CD4-positive, alpha-beta T cell treated with Interleukin-15 for 4 hours (primary cell): ENCODE results near the gene ADORA2B.
"Not testable (repeated sequence)": the region's sequence is repeated elsewhere in the genome, so short reads cannot be mapped to it uniquely, and the experiment has no call there.

ENCODE experiments used
- DNase-seq: peaks from one replicate; pipeline ENCODE4 v3.0.0-alpha.2; 2020; ENCODE audit warnings: low spot score

Gene ADORA2B

DNA sequence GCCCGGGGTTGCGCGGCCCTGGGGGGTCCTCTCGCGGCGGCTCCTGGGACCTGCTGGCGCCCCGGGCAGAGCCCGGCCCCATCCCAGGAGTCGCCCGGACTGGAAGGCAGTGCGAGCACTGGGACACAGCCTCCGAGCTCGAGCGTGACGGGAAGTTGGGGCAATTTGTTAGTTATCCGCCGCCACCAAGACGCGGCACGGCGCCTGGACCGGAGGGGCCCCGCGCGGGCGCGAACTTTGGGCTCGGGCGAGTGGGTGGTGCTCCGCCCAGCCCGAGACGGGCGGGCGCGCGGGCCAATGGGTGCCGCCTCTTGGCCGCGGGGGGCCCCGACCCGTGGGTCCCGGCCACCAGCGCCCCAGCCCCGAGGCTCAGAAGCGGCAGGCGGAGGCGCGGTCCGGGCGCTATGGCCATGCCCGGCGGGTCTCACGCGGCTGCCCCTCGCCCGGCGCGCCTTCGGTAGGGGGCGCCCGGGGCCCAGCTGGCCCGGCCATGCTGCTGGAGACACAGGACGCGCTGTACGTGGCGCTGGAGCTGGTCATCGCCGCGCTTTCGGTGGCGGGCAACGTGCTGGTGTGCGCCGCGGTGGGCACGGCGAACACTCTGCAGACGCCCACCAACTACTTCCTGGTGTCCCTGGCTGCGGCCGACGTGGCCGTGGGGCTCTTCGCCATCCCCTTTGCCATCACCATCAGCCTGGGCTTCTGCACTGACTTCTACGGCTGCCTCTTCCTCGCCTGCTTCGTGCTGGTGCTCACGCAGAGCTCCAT, at the start of gene ADORA2B:
Gene ADORA2B (plus strand): TSS at position 372 of the 768 bp plus-strand sequence. CDS start 119 bp downstream, at position 491.
- peak; percentile 16 for DNase-seq

DNA sequence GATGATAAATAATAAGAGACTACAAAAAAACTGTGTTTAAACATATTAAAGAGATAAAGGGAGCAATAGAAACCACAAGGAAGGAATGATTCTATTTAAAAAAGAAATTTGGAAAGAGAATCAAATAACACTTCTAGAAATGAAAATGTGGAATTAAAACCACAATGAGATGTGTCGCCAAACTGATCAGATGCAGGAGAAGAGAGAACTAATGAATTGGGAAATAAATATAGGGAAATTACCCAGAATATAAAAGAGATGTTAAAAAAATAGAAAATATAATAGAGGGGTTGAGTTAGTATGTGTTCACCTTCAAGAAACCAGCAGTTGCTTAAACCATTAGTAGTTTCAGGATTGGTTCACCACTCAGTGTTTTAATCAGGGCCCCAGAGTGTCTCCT, 48.7 kb upstream of the ADORA2B start:
- no peak for DNase-seq

DNA sequence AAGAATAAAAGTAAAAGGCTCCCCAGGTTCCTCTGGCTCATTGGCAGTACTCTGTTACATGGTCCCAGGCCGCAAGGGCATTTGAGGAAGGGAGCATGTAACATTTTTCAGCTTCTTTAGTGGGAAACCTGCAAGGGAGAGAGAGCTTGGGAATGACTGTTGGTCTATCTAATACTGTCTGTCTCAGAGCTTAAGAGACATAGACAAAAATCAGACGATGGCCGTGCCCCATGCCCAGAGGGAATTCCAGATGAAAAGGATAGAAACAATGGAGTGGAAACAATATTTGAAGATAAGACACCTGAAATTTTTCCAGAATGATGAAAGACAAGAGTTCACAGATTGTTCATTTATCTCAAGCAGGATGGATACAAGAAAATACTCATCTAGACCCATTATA, 48.1 kb upstream of the ADORA2B start:
- DNase-seq = no peak

DNA sequence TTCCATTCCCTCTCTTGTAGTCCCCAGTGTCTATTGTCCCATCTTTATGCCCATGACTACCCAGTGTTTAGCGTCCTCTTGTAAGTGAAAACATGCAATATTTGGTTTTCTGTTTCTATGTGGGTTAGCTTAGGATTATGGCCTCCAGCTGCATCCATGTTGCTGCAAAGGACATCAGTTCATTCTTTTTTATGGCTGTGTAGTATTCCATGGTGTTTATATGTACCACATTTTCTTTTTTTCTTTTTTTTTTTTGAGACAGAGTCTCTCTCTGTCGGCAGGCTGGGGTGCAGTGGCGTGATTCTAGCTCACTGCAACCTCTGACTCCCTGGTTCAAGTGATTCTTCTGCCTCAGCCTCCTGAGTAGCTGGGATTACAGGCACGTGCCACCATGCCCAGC, 45.3 kb upstream of the ADORA2B start:
- not testable (repeated sequence) for DNase-seq

DNA sequence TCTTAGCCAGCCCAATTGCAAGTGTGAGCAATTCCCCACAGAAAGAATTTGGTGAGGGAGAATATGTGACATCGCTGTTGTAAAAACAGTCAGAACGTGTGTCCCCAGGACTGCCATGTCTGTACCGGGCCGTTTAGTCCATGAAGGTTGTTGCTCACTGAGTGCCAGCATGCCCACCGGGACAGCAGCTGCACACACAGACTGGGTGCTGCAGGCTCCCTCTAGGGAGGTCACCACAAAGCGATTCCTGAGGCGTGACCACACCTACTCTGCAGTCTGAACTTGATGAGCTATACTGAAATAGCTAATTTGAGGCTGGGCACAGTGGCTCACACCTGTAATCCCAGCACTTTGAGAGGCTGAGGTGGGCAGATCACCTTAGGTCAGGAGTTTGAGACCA, 44.1 kb upstream of the ADORA2B start:
- DNase-seq = no peak

DNA sequence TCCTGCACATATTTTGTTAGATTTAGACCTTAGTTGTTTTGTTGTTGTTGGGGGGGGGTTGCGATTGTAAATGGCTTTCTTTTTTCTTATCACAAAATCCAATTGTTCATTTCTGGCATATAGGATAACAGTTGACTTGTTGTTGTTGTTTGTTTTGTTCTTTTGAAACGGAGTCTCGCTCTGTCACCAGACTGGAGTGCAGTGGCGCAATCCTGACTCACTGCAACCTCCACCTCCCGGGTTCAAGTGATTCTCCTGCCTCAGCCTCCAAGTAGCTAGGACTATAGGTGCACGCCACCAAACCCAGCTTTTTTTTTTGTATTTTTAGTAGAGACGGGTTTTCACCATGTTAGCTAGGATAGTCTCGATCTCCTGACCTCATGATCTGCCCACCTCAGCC, 39.7 kb upstream of the ADORA2B start:
- DNase-seq = not testable (repeated sequence)

DNA sequence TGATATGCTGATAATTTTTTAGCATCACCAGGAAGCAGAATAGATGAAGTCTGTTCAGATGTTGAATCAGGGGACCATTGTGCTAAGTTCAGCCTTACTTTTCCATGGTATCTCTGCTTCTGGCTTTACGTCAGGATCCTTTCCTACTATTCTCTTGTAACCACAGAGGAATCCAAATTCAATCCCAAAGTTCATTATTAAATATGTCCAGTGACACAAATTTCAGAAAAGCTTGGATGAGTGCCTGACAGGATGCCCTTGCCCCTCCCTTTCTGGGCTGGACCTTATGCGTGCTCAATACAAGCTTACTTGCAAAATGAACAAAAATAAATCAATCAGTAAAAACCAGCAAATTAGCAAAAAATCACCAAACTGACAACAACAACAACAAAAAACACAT, 37.6 kb upstream of the ADORA2B start:
- no peak for DNase-seq

DNA sequence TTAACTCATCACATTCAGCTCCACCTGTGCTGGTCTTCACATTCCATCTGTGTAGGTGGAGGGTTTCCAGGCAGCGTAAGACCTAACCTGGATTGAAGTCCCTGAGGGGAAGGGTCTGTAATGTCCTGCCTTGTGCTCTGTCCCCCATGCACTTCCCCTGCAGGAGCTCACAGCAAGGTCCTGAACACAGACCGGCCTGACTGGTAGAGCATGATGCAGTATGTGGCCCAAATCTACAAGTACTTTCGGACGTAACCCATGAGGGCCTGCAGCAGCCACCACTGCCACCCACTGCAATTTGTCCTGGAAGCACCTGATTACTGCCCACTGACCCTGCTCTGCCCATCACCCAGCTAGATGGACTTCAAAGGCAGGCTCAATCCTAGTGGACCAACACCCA, 36.6 kb upstream of the ADORA2B start:
- DNase-seq = no peak

DNA sequence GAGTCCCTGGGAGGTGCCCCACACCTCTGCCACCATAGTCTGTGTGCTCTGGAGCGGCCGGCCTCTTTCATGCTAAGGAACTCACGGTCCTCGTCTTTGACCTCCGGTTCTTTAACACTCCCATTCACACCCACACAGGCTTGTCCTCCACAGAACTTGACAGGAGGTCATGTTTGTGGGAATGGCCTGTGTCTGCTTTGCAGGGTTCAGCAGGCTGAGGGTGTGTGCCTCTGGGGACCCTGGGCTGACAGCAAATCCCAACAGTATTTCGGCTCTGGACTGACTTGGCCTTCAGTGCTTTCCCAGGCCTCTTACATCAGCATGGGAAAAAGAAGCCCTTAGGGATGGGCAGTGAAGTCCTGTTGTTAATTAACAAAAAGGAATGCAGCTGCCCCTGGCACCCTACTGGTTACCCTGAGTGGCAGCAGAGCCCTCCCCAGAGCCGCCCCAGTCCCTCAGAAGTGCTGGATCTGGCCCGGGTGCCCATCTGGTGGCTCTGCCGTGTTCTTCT, 35.4 kb upstream of the ADORA2B start:
- no peak for DNase-seq

DNA sequence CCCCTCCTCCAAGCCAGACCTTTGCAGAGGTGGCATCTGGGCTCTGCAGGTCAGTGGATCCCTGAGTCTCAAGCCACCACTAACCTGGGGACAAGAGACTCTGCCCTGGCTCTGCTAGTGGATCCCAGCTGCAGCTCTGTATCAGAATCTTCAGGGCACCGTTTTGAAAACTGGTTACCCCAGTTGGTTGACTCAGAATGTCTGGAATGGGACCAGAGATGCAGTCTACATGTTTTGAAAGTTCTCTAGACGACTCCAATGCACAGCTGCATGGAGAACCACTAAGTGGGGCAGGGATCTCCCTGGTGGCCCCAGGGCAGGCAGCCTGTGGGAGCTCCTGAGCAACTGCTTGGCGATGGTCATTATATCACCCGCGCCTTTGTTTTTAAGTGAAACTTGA, 34.1 kb upstream of the ADORA2B start:
- DNase-seq = no peak

DNA sequence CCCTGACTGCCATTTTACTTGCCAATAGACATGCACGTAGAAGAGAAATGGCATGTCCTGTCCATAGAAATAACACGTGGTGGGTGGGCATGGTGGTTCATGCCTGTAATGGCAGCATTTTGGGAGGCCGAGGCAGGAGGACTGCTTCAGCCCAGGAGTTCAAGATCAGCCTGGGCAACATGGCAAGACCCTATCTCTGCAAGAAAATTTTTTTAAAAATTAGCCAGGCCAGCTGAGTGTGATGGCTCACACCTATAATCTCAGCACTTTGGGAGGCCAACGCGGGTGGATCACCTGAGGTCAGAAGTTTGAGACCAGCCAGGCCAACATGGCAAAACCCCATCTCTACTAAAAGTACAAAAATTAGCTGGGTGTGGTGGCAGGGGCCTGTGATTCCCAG, 33.2 kb upstream of the ADORA2B start:
- not testable (repeated sequence) for DNase-seq

DNA sequence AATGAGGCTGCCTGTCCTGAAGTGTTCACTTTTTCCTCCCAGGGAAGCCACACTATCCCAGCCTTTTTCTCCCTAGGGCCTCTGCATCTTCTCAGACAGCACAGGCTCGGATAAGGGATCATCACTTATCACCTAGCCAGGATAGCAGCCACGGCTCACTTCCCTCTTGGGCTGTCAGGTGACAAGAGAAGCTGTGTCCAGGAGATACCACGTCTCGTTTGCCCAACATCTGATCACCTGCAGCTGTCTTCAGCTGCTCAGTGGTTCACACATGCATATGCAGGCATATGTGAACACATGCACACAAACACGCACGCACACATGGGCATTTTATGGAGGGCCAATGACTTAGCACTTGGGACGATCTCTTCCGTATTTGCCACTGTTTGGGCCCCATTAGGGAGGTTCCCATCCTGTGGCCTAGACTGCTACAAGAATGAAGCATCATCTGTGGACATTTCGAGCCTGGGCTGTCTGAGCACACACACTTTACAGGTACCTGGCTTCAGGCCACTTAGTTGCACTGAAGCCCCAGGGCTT, 32.4 kb upstream of the ADORA2B start:
- DNase-seq = no peak

DNA sequence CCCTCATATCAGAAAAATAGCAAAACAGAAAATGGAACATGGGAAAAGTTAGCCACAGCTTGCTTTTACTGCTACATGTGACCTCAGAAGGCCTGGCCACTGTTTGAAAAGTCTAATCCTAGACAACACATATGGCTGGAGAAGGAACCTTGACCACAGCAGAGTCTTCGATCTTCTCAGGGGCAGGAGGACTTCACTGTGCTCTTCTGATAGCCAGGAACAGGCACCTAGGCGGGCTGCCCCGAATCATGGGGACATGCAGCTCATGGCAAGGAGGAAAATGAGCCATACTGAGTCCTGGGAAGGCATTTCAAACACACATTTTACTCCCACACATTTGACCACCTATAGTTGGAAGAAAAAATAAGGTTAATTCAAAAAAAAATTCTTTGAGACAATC, 31.1 kb upstream of the ADORA2B start:
- no peak for DNase-seq

DNA sequence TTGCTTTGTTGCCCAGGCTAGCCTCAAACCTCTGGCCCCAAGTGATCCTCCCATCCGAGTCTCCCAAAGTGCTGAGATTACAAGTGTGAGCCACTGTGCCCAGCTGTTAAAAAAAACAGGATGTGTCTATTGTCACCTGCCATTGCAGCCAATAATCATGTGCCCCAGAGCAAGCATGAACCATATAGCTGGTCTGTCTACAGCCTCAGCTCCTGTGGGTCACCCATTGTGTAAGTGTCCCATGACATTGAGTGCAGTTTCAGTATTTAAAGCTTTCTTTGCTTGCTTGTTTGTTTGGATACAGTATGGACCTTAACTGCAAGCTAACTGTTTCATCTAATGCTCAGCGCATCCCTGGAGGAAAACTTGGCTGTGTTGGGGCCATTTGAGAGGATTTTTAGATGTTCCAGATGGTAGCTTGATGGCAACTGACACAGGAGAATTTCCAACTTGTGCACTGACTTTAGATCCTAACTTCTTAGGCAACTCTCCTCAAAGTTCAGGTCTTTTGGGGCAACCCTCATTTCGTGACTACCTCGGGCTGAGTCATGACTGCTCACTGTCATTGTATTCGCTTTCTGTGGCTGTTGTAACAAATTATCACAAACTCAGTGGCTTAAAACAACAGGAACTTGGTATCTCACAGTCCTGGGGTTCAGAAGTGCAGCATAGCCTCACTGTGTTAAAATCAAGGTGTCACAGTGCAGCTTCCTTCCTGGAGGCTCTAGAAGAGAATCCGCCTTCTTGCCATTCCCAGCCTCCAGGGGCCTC, 30.3 kb upstream of the ADORA2B start:
- no peak for DNase-seq

DNA sequence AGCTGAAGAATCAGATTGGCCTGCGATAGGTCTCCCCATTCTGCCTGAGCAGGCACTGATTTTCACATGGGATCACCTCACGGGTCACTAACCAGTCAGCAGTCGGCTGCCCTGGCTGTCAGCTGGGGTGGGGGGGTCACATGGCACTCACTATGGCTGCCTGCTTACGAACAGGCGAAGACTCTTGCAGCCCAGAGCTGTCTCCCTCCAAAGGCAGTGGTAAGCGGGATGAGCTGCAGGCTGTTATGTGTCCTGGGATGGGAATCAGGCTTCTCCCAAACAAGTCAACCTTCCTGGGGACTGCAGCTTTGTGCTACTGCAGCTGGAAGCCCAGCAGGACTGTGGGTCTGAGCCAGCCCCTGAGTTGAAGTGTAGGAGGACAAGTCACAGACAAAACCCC, 29.0 kb upstream of the ADORA2B start:
- DNase-seq = no peak

DNA sequence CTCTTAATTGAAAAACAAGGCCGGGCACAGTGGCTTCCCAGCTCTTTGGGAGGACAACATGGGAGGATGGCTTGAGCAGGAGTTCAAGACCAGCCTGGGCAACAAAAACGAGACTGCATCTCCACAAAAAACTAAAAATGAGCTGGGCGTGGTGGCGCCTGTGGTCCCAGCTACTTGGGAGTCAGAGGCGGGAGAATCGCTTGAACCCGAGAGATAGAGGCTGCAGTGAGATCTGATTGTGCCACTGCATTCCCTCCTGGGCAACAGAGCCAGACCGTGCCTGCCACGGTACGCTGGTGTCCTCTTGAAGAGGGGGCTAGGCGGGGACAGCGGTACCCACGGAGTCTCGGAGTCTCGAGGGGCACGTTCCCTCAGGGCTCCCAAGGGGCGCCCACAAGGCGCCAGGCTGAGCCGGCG, 27.9 kb upstream of the ADORA2B start:
- DNase-seq = no peak

DNA sequence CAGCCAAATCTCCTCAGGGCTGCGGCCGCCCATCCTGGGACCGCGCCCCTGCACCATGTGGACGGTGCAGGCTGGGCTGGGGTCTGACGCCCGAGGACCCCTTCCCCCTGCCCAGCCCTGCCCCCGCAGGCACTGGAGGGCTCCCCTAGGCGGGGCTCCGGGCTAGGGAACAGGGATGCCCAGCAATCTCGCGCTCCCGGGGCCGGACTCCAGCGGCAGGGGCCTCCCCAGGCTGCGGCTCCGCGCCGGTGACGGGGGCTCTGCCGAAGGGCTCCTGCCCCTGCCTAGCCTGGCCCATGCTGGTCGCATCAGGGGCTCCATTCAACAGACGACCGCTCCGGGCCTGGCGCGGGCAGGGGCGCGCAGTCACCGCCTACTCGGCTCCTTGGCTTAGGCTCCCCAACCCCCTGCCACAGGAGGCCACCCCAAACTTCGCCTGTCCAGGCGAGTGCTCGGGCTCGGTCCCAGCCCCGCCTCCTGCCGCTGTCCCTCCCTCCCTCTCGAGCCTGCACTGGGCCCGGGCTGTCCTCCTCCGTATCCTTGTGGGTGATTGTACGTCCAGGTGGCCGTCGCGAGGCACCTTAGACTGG, 27.4 kb upstream of the ADORA2B start:
- no peak for DNase-seq

DNA sequence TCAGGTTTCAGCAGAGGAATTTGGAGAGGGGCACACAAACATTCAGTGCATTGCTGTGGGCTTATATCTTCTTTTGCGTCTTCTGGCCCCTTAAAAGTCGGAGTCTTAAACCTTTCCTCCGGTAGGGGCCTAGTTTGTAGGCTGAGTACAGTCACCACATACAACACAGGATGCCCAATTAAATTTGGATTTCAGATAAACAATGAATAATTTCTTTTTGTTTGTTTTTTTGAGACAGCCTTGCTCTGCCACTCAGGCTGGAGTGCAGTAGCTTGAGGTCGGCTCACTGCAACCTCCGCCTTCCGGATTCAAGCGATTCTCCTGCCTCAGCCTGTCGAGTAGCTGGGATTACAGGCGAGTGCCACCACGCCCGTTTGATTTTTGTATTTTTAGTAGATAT, 26.7 kb upstream of the ADORA2B start:
- DNase-seq = no peak

DNA sequence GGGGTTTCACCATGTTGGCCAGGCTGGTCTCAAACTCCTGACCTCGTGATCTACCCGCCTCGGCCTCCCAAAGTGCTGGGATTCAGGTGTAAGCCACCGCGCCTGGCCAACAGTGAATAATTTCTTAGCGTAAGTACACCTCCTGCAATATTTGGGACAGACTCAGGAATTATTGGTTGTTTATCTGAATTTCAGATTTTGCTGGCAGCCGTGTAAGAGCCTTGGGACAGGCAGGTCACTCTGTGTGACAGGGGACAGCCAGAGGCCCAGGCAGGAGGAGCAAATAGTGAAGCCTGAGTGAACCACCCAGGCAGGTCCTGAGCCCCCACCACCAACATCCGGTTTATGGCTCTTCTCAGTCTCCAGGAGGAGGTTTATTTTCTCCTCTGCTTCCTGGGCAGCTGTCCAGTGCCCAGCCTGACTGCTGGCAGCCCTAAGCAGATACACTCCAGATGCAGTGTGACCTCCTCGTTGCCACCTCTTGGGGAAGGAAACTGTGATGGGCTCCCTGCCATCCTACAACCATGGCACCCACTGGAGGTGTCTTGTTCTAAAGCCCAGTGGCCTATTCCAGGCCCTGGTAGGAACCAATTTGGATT, 26.2 kb upstream of the ADORA2B start:
- DNase-seq = no peak

DNA sequence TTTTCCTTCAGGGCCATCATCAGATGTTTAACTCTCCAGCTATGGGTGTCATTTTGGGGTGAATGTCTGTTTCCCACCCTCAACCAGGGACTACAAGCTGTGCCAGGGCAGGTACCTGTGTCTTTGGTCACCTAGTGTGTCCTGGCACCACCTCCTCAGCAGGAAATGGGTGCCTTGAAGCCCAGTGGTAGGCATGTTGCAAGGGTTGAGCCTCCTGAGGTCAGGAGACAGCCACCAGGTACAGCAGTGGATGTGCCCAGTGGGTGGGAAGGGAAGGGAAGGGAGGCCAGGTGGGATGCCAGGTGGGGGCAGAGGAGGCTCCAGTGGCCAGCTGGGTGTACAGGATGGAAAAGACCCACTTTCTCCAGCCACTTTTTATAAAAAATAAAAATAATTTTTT, 25.5 kb upstream of the ADORA2B start:
- DNase-seq = no peak

DNA sequence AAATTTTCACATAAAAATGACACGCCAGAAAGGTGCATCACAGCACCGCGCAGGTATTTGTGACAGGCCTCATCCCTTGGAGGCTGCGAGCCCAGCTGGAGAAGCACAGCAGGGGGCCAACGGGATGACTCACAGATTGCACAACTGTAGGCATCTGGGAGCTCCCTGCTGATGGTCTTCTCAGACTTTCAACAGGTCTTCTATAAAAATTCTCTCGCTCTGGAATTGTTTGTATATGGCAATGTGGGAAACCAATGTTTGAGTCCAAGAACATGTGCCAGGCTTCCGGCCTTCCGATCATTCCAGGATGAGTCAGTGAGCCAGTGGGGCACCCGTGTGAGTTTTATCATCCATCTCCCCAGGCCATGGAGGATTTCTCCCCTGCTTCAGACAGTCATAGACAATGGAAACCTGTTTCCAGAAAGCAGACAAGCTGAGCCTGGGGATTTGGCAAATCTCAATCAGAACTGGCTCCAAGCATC, 24.1 kb upstream of the ADORA2B start:
- no peak for DNase-seq

DNA sequence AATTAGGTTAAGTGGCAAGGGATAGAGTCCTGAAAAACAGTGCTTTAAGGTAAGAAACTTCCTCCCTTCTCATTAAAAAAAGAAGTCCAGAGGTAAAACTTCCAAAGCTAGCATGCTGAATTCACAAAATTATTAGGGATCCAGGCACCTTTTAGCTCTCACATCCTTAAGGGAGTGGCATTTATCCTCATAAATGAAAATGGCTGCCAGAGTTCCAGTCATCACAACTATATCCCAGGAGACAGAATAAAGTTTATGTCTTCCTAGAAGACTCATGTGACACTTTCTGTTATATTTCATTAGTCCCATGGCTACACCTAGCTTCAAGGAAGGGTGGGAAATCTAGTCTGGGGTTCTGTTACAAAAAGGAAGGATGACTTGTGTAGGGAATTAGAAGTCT, 23.3 kb upstream of the ADORA2B start:
- DNase-seq = no peak
